IMR-90 (cell line): Measurements from ENCODE around the gene PMEPA1. TPM values are rescaled to one million over a fixed set of nuclear protein-coding genes. Genes with fewer than 3 reads are reported as not detected.

Source experiments
- ATAC-seq: fragments of 200-7000 bp; cut with Tn5 transposase; 2 replicates; pipeline ENCODE4 v1.9.1; 2020; ENCODE audit warnings: low read depth, mild to moderate bottlenecking, moderate library complexity
- BruUV-seq: library from RNA; stranded (reverse); fragments of 400-500 nt; replicated peaks from 2 replicates; lab custom pipeline; 2021; lab: Mats Ljungman, UMichigan
- CTCF ChIA-PET: fragments of 300-600 bp; formaldehyde crosslinking; extraction: SDS; loops from one replicate; lab custom pipeline; 2021; ENCODE audit warnings: antibody characterized with exemption; lab: Yijun Ruan, JAX
- POLR2A ChIA-PET: fragments of 300-600 bp; sonication (Branson Sonifier 250); formaldehyde crosslinking; loops from one replicate; lab custom pipeline; 2022; ENCODE audit warnings: antibody characterized with exemption; ENCODE audit not compliant: unreplicated experiment; lab: Charles Lee
- DNase-seq: peaks from one replicate; pipeline ENCODE4 v3.0.0; 2013
- H2AFZ ChIP-seq: replicated peaks from 2 replicates; pipeline ENCODE3; 2013; ENCODE audit warnings: low read length, mild to moderate bottlenecking; ENCODE audit not compliant: poor library complexity
- H2AK5ac ChIP-seq: 2 replicates; pipeline ENCODE4 v1.6.1; 2013; ENCODE audit warnings: low read depth, low read length, inconsistent platforms
- H2AK9ac ChIP-seq: replicated peaks from 2 replicates; pipeline ENCODE3; 2013; ENCODE audit warnings: mild to moderate bottlenecking, low read depth, low read length, moderate library complexity; ENCODE audit not compliant: poor library complexity
- H2BK120ac ChIP-seq: 2 replicates; pipeline ENCODE4 v1.6.1; 2013; ENCODE audit warnings: low read depth, low read length, inconsistent platforms
- H2BK15ac ChIP-seq: 3 replicates; pipeline ENCODE4 v1.6.1; 2013; ENCODE audit warnings: low read depth, low read length, inconsistent platforms
- H2BK20ac ChIP-seq: 2 replicates; pipeline ENCODE4 v1.6.1; 2013; ENCODE audit warnings: low read depth, mild to moderate bottlenecking, inconsistent platforms, low read length, moderate library complexity
- H2BK5ac ChIP-seq: 2 replicates; pipeline ENCODE4 v1.6.1; 2013; ENCODE audit warnings: mild to moderate bottlenecking, low read depth, low read length, inconsistent platforms; ENCODE audit not compliant: poor library complexity, severe bottlenecking
- H3K14ac ChIP-seq: replicated peaks from 2 replicates; pipeline ENCODE4 v1.6.1; 2013; ENCODE audit warnings: low read depth, low read length, inconsistent platforms
- H3K18ac ChIP-seq: 2 replicates; pipeline ENCODE4 v1.6.1; 2013; ENCODE audit warnings: low read depth, low read length, control low read depth
- H3K23ac ChIP-seq: 2 replicates; pipeline ENCODE4 v1.6.1; 2013; ENCODE audit warnings: low read depth, low read length, inconsistent platforms
- H3K27ac ChIP-seq: 2 replicates; pipeline ENCODE4 v1.5.1; 2013; ENCODE audit warnings: mild to moderate bottlenecking, control low read depth, low read length; ENCODE audit not compliant: insufficient read depth
- H3K27me3 ChIP-seq: 2 replicates; pipeline ENCODE4 v1.6.1; 2013; ENCODE audit warnings: low read length; ENCODE audit not compliant: control insufficient read depth, insufficient read depth
- H3K36me3 ChIP-seq: 2 replicates; pipeline ENCODE4 v1.6.1; 2013; ENCODE audit warnings: low read length, mixed read lengths; ENCODE audit not compliant: control insufficient read depth, insufficient read depth
- H3K4ac ChIP-seq: 2 replicates; pipeline ENCODE4 v1.6.1; 2013; ENCODE audit warnings: low read depth, low read length, inconsistent platforms
- H3K4me1 ChIP-seq: 2 replicates; pipeline ENCODE4 v1.6.1; 2013; ENCODE audit warnings: low read length, mixed read lengths; ENCODE audit not compliant: control insufficient read depth, insufficient read depth
- H3K4me2 ChIP-seq: 2 replicates; pipeline ENCODE4 v1.6.1; 2013; ENCODE audit warnings: low read depth, mild to moderate bottlenecking, control low read depth, low read length, moderate library complexity
- H3K4me3 ChIP-seq: 2 replicates; pipeline ENCODE4 v1.5.1; 2013; ENCODE audit warnings: low read depth, mild to moderate bottlenecking, control low read depth, low read length, moderate library complexity; ENCODE audit not compliant: insufficient read depth
- H3K56ac ChIP-seq: 2 replicates; pipeline ENCODE4 v1.6.1; 2013; ENCODE audit warnings: low read length, inconsistent platforms; ENCODE audit not compliant: insufficient read depth; ENCODE audit errors: extremely low read depth
- H3K79me1 ChIP-seq, 2 experiments: 2 replicates each; pipeline ENCODE4 v1.6.1; 2013; ENCODE audit warnings: low read length in 2 of 2, inconsistent platforms in 1 of 2, low read depth in 1 of 2
- H3K9ac ChIP-seq: 2 replicates; pipeline ENCODE4 v1.6.1; 2013; ENCODE audit warnings: low read depth, low read length, control low read depth
- H3K9me1 ChIP-seq: 2 replicates; pipeline ENCODE4 v1.6.1; 2013; ENCODE audit warnings: low read length, inconsistent platforms; ENCODE audit not compliant: insufficient read depth
- H3K9me3 ChIP-seq: 2 replicates; pipeline ENCODE4 v1.6.1; 2013; ENCODE audit warnings: low read length; ENCODE audit not compliant: control insufficient read depth, insufficient read depth
- H4K20me1 ChIP-seq: 2 replicates; pipeline ENCODE4 v1.6.1; 2013; ENCODE audit warnings: low read length, inconsistent platforms; ENCODE audit not compliant: insufficient read depth
- H4K5ac ChIP-seq: 2 replicates; pipeline ENCODE4 v1.6.1; 2013; ENCODE audit warnings: mild to moderate bottlenecking, low read depth, low read length, control low read depth
- H4K8ac ChIP-seq, 2 experiments: 2 replicates each; pipeline ENCODE4 v1.6.1; 2013; ENCODE audit warnings: low read depth in 2 of 2, low read length in 2 of 2, control low read depth in 1 of 2, inconsistent platforms in 1 of 2
- H4K91ac ChIP-seq: 2 replicates; pipeline ENCODE4 v1.6.1; 2013; ENCODE audit warnings: low read depth, low read length, inconsistent platforms; ENCODE audit not compliant: insufficient read depth
- BHLHE40 ChIP-seq: fragments of 150-350 bp; IDR thresholded peaks from 2 replicates; pipeline ENCODE4 v1.6.1; 2016; ENCODE audit warnings: mild to moderate bottlenecking, low read depth, low read length
- ELK1 ChIP-seq: fragments of 150-350 bp; IDR thresholded peaks from 2 replicates; pipeline ENCODE4 v1.6.1; 2016; ENCODE audit warnings: low read depth, mild to moderate bottlenecking, low read length, moderate library complexity, borderline replicate concordance
- MAZ ChIP-seq: IDR thresholded peaks from 2 replicates; pipeline ENCODE4 v1.6.1; 2012; ENCODE audit warnings: low read depth, mild to moderate bottlenecking, low read length, improper control_type of control experiment, moderate library complexity, borderline replicate concordance
- POLR2A ChIP-seq: IDR thresholded peaks from 2 replicates; pipeline ENCODE4 v1.6.1; 2012; ENCODE audit warnings: mild to moderate bottlenecking, low read depth, low read length
- SMC3 ChIP-seq: fragments of 150-350 bp; IDR thresholded peaks from 2 replicates; pipeline ENCODE4 v1.6.1; 2016; ENCODE audit warnings: low read depth, mild to moderate bottlenecking, antibody characterized with exemption, low read length, moderate library complexity
- WGBS, 2 experiments: methylation state at CpG; one replicate each; pipeline versions ENCODE4 v1.1.5 to v1.1.7; 2013; ENCODE audit warnings: missing lambda C conversion rate in 2 of 2; ENCODE audit not compliant: insufficient read length in 1 of 2; ENCODE audit errors: extremely low coverage in 2 of 2; 5-methylcytosine and 5-hydroxymethylcytosine counted together
- dilution Hi-C: fragments of 300-500 bp; cut with HindIII; formaldehyde crosslinking; loops from one replicate; pipeline ENCODE4 v1.14.3; 2018; ENCODE audit warnings: low sequenced_read_pairs; ENCODE audit not compliant: unreplicated experiment
- in situ Hi-C: fragments of 300-500 bp; cut with MboI; formaldehyde crosslinking; loops from 3 replicates; pipeline ENCODE4 v1.14.3; 2019; ENCODE audit warnings: low sequenced_read_pairs, inconsistent platforms, mixed read lengths
- intact Hi-C: fragments of 100-400 bp; cut with micrococcal nuclease; formaldehyde crosslinking; loops from 2 replicates; pipeline ENCODE4 v1.10.0; 2022
- polyA plus RNA-seq, 3 experiments: library from polyadenylated mRNA; depleted of rRNA; stranded (reverse); fragments of >200 nt; gene quantifications; 2 replicates each; pipeline ENCODE4 v1.2.3, GENCODE V29; 2012; ENCODE audit warnings: low replicate concordance in 1 of 3
- total RNA-seq: library from RNA; depleted of rRNA; stranded (reverse); fragments of >200 nt; gene quantifications from 2 replicates; pipeline ENCODE4 v1.2.3, GENCODE V29; 2012
- TF ChIP-seq, protein P1 (sequence below): conservative IDR thresholded peaks from 2 replicates; pipeline ENCODE4 v1.5.1; 2012; ENCODE audit warnings: mild to moderate bottlenecking, low read depth, low read length, improper control_type of control experiment

PMEPA1 gene
- total and polyA plus RNA-seq, 2 of the 4 experiments (the other 2 are of a cell fraction) = 2.0 to 6.9 TPM

DNA sequence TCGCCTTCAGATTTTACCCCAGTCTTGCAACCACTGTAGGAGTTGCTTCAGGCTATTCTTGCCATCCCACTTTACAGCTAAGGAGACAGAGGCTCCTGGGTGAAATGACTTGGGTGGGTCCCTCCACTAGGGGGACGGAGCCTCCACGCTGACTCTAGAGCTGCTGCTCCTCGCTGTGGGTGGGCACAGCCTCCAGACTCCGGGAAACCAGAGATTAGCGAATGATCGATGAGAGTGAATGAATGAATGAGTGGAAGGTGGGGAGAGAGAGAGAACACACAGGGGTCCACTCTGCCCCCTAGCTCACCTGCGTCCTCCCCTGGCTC, 100.0 kb downstream of the PMEPA1 start:
- Histone ChIP-seq H3K79me1 (no peaks in the 10 kb centered on the region), H4K91ac (no peak overlapping the region), H3K14ac (no peak overlapping the region), H3K4me2 (no peak overlapping the region), H3K18ac (no peak overlapping the region), H2BK20ac (no peak overlapping the region), H3K36me3 (no peaks in the 10 kb centered on the region), H3K9me3 (no peaks in the 10 kb centered on the region), H3K4ac (no peak overlapping the region), H3K9me1 (no peaks in the 10 kb centered on the region), H3K27me3 (peaks cover 9% of the 10 kb centered on the region), H3K4me1 (no peaks in the 10 kb centered on the region), H2BK120ac (no peak overlapping the region), H3K4me3 (no peak overlapping the region), H4K20me1 (no peaks in the 10 kb centered on the region), H3K27ac (no peak overlapping the region), H3K9ac (no peak overlapping the region), H2AK9ac (no peak overlapping the region), H4K8ac (no peak overlapping the region), H3K23ac (no peak overlapping the region), H2AFZ (no peak overlapping the region), H2BK15ac (no peak overlapping the region), H2AK5ac (no peak overlapping the region), H4K5ac (no peak overlapping the region), H2BK5ac (no peak overlapping the region), H3K56ac (no peak overlapping the region)
- ChIA-PET CTCF (no interaction called here), POLR2A (no interaction called here)
- TF ChIP-seq BHLHE40 = no peak
- no peak for TF ChIP-seq MAZ
- TF ChIP-seq SMC3 = no peak
- no peak for TF ChIP-seq ELK1
- TF ChIP-seq, protein P1, sequence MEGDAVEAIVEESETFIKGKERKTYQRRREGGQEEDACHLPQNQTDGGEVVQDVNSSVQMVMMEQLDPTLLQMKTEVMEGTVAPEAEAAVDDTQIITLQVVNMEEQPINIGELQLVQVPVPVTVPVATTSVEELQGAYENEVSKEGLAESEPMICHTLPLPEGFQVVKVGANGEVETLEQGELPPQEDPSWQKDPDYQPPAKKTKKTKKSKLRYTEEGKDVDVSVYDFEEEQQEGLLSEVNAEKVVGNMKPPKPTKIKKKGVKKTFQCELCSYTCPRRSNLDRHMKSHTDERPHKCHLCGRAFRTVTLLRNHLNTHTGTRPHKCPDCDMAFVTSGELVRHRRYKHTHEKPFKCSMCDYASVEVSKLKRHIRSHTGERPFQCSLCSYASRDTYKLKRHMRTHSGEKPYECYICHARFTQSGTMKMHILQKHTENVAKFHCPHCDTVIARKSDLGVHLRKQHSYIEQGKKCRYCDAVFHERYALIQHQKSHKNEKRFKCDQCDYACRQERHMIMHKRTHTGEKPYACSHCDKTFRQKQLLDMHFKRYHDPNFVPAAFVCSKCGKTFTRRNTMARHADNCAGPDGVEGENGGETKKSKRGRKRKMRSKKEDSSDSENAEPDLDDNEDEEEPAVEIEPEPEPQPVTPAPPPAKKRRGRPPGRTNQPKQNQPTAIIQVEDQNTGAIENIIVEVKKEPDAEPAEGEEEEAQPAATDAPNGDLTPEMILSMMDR = no peak
- no peak for TF ChIP-seq POLR2A
- DNase-seq (no peak), ATAC-seq (no peak)
- 80% methylated on average over 1 of the region's 8 CpGs; no CpG with 5 or more reads in 1 of the 2 experiments for WGBS, 2 experiments
- in situ Hi-C loops (loop anchor here (10.0 kb wide), 1 partner anchor 575 kb away; no protein-coding TSS in a partner anchor), dilution Hi-C loops (no loop called here), intact Hi-C loops (no loop called here)
- no TSS peak for BruUV-seq
